Glomerular endothelial cell (primary cell): ENCODE data around the gene PALM3. TPM values are rescaled to one million over a fixed set of nuclear protein-coding genes. Genes with fewer than 3 reads are reported as not detected.

Experiments
- DNase-seq: peaks from one replicate; pipeline ENCODE4 v3.0.0-alpha.2; 2011; ENCODE audit warnings: low read depth, low spot score; ENCODE audit errors: extremely low read depth
- total RNA-seq: library from RNA; depleted of rRNA; stranded (reverse); fragments of >200 nt; gene quantifications from 2 replicates; pipeline ENCODE4 v1.2.3, GENCODE V29; 2015

Gene PALM3
- not detected in 2 replicates for total RNA-seq

DNA sequence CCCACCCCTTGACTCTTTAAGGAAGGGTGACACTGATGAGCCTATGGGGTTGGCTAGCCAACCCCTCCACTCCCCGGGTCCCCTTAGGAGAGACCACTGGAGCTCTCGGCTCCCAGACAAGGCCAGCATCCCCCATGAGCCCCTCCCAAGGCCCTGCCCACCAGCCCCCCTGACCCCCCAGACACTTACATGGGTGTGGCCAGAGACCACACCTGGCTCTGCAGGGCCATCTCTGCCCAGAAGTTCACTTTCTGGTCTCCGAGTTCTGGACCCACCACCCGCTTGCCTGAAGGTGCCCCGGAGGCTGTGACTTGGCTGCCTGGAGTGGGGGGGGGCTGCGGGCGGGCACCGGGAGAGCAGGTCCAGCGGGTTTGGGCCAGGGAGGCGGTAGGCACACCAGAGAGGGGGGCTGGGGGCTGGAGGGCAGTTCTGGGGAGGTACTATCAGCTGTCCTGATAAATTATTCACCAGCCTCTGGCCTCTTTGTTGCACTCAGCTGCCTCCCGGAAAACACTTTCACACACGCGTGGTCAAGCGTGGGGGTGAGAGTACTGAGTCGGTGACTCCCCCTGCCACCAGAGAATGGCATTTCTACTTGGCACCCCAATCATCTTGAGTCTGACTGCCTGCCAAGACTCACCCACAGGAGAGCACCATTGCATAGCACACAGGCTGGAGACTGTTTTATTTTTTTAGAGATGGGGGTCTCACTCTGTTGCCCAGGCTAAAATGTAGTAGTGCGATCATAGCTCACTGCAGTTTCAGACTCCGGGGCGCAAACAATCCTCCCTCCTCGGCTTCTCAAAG is at the start of gene PALM3:
Gene PALM3 (minus strand): TSS at position 326 of the 807 bp plus-strand sequence. CDS start 96 bp downstream, at position 230.
- DNase-seq = no peak

DNA sequence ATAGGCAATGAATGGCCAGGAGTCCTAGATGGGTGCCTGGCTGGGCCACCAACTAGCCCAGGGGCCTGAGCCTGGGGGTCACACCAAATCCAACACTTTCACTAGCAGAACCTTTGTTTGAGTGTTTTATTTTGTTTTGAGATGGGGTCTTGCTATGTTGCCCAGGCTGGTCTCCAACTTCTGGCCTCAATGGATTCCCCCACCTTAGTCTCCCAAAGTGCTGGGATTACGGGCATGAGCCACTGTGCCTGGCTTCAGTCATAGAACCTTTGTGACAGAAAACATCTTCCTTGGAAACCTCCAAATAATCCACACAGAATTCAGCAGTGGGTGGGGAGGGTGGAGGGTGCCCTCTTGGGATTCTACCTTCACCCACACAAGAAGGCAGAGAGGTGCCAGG is 49.6 kb upstream of the PALM3 start:
- DNase-seq = no peak

- DNase-seq = no peak
Observed at GRCh38 chr19:14110650-14111049, 48.8 kb upstream of the PALM3 start.

- DNase-seq = peak; percentile 51
Observed at GRCh38 chr19:14107581-14108461, 45.9 kb upstream of the PALM3 start.

DNA sequence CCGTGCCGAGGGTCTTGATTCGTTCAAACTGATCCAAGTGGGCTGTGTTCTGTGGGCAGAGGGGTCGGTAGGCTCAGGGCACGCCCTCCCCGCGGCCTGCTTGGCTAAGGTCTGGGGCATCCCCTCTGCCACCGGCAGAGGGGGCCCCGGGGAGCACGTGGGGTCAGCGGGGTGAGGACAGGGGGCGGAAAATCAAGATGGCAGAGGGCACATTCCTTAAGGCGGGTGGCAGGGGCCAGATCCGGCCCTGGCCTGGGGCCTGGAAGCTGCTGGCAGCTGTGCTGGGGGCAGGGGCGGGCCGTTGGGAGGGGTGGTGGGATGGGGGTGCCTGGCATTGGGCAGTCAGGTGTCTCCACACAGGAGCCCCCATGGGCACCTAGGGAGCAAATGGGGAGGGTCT is 45.0 kb upstream of the PALM3 start:
- no peak for DNase-seq

- no peak for DNase-seq
Observed at GRCh38 chr19:14105680-14106079, 43.8 kb upstream of the PALM3 start.

DNA sequence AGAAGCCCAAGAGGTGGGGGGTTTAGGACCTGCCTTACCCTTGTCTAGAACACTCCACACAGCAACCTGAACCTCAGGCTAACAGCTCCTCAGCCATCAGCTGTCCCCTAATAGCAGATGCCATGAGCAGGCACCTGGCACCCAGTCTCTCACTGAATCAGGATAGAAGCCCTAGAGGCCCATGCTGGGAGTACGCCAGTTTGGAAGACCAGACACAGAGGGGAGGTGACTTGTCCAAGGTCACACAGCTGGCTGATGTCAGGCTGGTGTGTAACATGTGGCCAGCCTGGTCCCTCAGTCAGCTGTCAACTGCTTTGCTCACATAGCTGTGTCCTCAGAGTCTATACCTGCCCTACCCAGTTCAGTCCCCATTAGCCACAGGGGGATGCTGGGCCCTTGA is 41.4 kb upstream of the PALM3 start:
- no peak for DNase-seq

DNA sequence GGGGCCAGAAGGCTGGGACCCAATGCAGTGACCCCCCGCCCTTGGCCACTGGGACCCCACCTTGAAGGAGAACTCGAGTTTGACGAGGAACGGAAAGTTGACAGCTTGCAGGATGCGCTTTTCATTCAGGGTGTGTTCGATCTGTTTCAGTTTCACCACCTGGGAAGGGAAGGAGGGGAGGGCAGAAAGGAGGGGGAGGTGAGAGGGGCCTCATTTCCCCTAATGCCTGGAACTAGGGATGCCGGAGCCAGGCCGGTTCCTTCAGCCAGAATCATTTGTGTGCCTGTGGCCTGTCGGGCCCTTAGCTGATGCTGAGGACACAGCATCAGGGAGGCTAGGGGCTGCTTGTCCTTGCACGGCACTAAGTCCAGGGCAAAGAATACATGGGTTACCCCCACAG is 40.9 kb upstream of the PALM3 start:
- DNase-seq = no peak

GRCh38 chr19:14102102-14102696 is 40.3 kb upstream of the PALM3 start:
- no peak for DNase-seq

DNA sequence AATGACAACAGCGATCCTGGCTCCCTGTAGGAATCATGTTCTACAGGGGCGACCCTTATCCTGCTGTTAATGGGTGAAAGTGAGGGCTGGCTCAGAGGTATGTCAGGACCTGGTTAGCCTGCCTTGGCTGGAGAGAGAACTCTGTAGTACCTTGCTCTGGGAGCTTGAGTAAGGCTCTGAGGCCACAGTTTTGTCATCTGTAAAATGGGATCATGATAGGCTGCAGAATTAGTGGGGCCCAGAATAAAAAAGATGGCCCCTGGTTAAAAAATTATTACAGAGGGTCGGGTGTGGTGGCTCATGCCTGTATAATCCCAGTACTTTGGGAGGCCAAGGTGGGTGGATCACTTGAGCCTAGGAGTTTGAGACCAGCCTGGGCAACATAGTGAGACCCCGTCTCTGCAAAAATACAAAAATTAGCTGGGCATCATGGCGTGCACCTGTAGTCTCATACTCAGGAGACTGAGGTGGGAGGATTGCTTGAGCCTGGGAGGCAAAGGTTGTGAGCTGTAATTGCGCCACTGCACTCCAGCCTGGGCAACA is 39.2 kb upstream of the PALM3 start:
- no peak for DNase-seq

DNA sequence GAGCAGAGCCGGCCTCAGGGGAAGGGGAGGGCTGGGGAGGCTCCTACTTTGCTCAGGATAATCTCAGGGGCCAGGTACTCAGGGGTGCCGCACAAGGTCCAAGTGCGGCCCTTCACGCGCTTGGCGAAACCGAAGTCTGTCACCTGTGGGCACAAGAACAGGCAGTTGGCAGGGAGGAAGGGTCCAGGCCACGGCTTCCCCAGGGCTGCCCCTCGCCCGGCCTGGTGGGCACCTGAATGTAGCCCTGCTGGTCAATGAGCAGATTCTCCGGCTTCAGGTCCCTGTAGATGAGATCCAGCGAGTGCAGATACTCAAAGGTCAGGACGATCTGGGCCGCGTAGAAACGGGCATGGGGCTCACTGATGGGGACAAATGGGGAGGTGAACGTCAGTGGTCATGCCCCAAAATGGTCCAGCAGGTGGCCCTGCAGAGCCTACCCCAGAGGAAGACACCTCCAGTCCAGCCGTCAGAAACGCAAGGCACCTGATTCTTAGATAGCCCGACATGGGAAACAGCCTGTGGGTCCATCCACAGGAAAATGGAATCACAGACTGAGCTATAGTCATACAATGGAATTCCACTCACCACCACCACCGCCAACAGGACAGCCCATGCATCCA is 35.8 kb upstream of the PALM3 start:
- no peak for DNase-seq

DNA sequence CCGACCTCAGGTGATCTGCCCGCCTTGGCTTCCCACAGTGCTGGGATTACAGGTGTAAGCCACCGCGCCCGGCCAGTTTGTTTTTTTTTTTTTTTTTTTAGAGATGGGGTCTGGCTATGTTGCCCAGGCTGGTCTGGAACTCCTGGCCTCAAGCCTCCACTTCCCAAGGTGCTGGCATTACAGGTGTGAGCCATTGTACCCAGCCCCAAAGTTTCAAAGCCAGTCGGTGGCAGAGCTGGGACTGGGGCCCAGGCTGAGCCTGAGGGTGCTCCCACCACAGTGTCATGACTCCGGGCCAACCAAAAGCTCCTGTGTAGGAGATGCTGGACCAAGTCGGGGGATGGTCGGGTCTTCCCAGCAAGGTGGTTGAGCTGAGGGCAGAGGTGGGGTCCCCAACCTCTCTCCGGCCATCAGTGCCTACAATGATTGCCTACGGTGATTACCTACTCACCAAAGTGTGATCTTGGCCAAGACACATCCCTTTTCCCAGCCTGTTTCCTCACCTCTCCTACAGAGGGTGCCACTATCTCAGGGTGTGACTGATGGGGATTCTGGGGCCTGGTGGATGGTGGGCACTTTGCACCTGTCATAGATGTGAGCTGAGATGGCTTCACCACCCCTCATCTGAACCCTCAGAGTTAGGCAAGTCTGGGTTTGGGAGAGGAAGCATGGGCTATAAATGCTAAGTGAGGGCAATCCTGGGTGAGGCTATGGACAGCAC is 34.6 kb upstream of the PALM3 start:
- DNase-seq = no peak

DNA sequence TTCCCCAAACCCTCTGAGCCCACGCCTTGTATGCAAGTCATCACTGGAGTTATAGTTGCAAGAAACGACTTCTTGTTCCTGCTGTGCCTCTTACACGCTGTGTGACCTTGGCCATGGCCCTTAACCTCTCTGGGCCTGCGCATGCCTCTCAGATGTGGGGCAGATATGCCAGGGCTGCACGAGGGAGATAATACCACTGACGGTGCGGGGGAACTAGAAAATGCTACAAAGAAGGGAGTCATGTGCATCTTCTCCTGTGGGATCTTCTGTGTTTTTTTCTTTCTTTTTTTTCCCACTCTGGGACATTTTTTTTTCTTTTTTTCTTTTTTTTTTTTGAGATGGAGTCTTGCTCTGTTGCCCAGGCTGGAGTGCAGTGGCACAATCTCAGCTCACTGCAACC is 33.0 kb upstream of the PALM3 start:
- no peak for DNase-seq

- DNase-seq = no peak
Observed at GRCh38 chr19:14093117-14093823, 31.4 kb upstream of the PALM3 start.

DNA sequence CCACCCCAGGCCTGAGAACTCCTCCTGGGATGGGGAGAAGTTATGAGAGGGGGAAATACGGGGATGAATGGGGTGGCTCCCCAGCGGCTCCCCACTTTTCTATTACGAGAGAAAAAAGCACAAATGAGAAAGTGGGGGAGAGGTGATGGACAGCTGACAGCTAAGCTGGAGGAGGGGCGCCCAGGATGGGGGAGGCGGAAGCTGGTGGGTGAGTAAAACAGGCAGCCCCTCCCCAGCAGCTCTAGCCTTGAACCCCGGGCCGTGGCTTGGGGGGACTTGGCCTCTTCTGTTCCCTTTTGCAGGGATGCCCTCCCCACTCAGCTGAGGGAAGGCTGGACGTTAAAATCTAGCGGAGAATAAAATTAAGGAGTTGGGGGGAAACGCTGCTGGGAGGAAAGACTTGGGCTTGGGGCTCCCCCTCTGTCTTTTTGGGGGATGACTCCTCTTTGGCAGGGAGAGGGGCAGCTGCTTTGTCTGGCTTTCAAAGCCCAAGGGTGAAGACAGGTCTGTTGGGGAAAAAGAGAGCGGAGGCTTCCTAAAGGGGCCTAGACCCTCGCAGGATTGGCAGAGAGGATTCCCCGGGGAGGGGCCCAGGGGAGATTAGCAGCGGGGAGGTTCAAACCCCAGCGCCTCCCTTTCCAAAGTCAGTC is 30.1 kb upstream of the PALM3 start:
- no peak for DNase-seq

DNA sequence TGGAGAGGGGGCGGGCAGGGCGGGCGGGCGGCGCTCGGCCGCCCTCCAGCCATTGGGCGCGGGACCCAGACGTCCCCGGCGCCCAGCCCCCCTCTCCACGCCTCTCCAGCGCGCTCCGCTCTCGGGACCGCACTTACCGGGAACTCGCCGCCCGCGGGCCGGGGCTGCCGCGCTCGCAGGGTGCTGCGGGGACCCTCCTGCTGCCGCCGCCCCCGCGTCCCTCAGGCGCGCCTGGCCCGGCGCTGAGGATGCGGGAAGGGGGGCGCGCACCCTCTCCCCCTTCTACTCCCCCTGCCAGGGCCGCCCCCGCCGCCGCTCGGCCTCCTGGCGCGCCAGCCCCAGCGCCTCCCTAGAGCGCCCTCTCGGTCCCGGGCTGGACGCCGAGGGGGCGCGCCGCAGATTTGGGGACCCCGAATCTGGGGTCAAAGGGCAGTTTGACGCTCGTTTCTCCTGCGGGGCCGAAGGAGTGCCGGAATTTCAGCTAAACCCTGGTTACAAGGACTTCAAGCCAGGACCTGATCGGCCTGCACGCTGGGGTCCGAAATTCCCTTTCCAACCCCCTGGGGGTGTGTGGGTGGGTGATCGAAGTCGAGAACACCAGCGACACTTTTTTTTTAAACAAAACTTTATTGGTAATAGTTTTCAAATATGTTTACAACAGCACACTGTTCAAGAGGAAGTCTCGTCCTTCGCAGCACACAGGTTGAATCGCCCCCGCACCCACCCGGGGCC is 29.4 kb upstream of the PALM3 start:
- no peak for DNase-seq

DNA sequence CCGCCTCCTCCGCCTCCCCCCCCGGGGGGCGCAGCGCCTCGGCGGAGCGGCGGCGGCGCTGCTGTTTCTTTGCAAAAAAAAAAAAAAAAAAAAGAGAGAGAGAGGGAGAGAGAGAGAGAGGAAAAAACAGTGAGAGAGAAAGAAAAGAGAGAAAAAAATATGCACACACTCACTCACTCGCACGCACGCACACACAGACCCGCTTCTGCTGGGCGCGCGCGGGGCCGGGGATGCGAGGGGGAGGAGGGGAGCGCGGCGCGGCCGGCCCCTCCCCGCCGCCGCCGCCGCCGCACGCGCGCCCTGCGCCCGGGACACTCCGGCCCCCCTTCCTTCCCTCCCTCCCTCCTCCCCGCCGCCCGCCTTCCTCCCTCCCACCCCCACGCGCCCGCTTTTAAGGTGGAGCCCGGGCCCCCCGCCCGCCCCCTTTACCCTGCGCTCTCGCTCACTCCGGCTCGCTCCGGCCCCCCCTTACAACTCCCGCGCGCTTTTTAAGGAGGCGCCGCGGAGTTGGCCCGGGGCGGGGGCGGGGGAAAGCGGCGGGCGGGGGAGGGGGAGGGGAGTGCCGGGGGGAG is 28.7 kb upstream of the PALM3 start, which contains the start of gene SAMD1:
Gene SAMD1 (minus strand): TSS at position 243 of the 572 bp plus-strand sequence.
- DNase-seq = no peak
